Stomach (tissue), 4 donors: ENCODE data around the gene ARHGAP25.

Experiments
- CTCF ChIP-seq, 7 experiments: fragments of 450-650 bp in 4 of 7; fragments of 200-600 bp in 3 of 7; sonication (generic) in 3 of 7; IDR thresholded peaks; one replicate each; pipeline ENCODE4 v1.5.1; 2016 to 2019; ENCODE audit warnings: antibody characterized with exemption in 7 of 7, control low read depth in 2 of 7, mild to moderate bottlenecking in 1 of 7
- POLR2AphosphoS5 ChIP-seq, 3 donors: sonication (generic); formaldehyde crosslinking; IDR thresholded peaks; one replicate each; pipeline ENCODE4 v1.6.1; 2016; ENCODE audit warnings: antibody characterized with exemption in 3 of 3

GRCh38 chr2:68747900-68748299 lies 13.3 kb downstream of the ARHGAP25 start:
- TF ChIP-seq POLR2AphosphoS5 (IDR thresholded peaks at IDR 0.05) (no peak), CTCF (IDR thresholded peaks at IDR 0.05) (no peak)
